Measurements from ENCODE around the gene ZNF516. TPM values are rescaled to one million over a fixed set of nuclear protein-coding genes. Genes with fewer than 3 reads are reported as not detected.

ZNF516 gene
- total RNA-seq, 2 experiments from 2014 or later, result 2.7 to 4.8 TPM

GRCh38 chr18:76453057-76453561 is 41.9 kb downstream of the ZNF516 start:
- peaks cover 19% of the 10 kb centered on the region for H3K4me1 Mint-ChIP-seq (ENCODE audit: low read depth)
- peaks cover 38% of the 10 kb centered on the region for H3K27me3 Mint-ChIP-seq
- H3K9me3 Mint-ChIP-seq, result no peaks in the 10 kb centered on the region
- H3K27ac Mint-ChIP-seq, result no peak overlapping the region
- intact Hi-C loops (cut with micrococcal nuclease), result loop anchor here (2.0 kb wide), 1 partner anchor 40 kb away; no protein-coding TSS in a partner anchor
- no peak overlapping the region for H3K4me3 Mint-ChIP-seq
- no peak for DNase-seq
- no peaks in the 10 kb centered on the region for H3K36me3 Mint-ChIP-seq
- CTCF ChIA-PET, result interaction anchor here (0.6 kb wide), 1 partner anchor 25 kb away, joined by 3 read pairs; no protein-coding TSS in a partner anchor
- POLR2A ChIA-PET, result no interaction called here

DNA sequence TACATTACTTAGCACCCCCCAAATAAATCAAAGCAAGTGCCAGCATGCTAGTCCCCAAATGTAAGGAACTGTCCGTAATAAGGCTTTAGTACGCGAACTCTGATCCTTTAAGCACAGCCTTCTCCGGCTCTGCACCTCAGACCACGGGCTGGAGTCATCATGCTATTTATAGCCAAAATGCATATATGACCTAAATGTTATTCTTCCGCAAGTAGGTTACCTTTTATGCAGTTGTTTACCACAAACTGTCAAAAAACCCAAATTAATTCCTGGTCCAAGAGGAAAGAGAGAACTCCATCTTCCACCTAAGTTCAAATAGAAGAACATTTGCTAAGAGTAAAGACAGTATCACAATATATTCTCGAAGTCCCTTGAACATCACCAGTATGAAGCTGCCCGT is 42.7 kb downstream of the ZNF516 start:
- no peaks in the 10 kb centered on the region for H3K9me3 Mint-ChIP-seq
- intact Hi-C loops (cut with micrococcal nuclease), result loop anchor here (2.0 kb wide), 1 partner anchor 40 kb away; no protein-coding TSS in a partner anchor

DNA sequence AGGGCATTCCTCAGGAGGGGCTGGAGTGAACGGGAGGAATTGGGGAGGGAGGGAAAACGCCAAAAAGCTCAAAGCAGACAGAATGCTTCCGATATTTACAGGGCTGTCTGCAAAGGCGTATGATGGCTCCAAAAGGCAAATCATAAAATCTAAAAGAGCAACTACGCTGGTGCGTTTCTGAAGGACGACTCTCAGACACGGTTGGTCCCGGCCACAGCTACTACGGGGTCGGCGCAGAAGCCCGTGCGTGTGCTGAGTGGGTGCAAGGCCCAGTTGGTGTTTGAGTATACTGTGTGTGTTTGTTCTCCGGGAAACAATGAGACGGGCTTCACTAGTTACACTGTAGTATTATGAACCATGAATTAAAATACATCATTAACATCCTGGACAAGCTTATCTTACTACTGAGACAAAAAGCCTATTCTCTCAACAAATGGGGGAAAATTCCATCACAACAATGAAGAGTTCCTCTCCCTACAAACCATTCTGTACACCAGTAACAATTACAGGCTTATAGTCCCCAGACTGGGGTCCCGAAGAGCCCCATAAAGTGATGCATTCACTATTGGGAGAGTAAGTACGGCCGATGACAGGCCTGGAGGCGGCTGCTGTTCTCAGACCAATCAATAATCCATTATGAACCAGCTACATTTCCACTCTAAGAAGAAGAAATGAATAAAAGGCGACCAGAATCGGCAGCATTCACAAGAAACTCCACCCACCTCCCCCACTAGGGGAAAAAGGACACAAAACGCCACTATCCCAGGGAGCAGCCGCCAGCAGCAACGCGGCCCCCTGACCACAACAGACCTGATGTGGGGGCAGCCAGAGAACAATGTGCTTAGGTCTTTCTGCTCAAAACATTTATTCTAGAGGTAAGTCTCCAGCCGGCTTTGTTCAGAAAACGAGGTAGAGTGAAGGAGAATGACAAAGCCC is 43.4 kb downstream of the ZNF516 start:
- no peaks in the 10 kb centered on the region for H3K36me3 Mint-ChIP-seq
- POLR2A ChIA-PET, result no interaction called here
- H3K9me3 Mint-ChIP-seq, result no peaks in the 10 kb centered on the region
- peak; percentile 7 for DNase-seq
- H3K4me1 Mint-ChIP-seq (ENCODE audit: low read depth), result peaks cover 19% of the 10 kb centered on the region
- intact Hi-C loops (cut with micrococcal nuclease), result loop anchor here (2.0 kb wide), 1 partner anchor 41 kb away; no protein-coding TSS in a partner anchor
- peaks cover 38% of the 10 kb centered on the region for H3K27me3 Mint-ChIP-seq
- peak overlapping the region; percentile 72 for H3K4me3 Mint-ChIP-seq
- H3K27ac Mint-ChIP-seq, result no peak overlapping the region
- CTCF ChIA-PET, result interaction anchor here (1.0 to 2.3 kb wide), 2 partner anchors 12 to 53 kb away, joined by 3 to 9 read pairs; no protein-coding TSS in a partner anchor

More for the DNA sequence above, 42.7 kb downstream of the ZNF516 start:
- ChIA-PET CTCF (no interaction called here), POLR2A (no interaction called here)
- DNase-seq, result peak; percentile 4
- no peak overlapping the region for H3K4me3 Mint-ChIP-seq
- peaks cover 19% of the 10 kb centered on the region for H3K4me1 Mint-ChIP-seq (ENCODE audit: low read depth)
- no peaks in the 10 kb centered on the region for H3K36me3 Mint-ChIP-seq
- peaks cover 38% of the 10 kb centered on the region for H3K27me3 Mint-ChIP-seq
- no peak overlapping the region for H3K27ac Mint-ChIP-seq

DNA sequence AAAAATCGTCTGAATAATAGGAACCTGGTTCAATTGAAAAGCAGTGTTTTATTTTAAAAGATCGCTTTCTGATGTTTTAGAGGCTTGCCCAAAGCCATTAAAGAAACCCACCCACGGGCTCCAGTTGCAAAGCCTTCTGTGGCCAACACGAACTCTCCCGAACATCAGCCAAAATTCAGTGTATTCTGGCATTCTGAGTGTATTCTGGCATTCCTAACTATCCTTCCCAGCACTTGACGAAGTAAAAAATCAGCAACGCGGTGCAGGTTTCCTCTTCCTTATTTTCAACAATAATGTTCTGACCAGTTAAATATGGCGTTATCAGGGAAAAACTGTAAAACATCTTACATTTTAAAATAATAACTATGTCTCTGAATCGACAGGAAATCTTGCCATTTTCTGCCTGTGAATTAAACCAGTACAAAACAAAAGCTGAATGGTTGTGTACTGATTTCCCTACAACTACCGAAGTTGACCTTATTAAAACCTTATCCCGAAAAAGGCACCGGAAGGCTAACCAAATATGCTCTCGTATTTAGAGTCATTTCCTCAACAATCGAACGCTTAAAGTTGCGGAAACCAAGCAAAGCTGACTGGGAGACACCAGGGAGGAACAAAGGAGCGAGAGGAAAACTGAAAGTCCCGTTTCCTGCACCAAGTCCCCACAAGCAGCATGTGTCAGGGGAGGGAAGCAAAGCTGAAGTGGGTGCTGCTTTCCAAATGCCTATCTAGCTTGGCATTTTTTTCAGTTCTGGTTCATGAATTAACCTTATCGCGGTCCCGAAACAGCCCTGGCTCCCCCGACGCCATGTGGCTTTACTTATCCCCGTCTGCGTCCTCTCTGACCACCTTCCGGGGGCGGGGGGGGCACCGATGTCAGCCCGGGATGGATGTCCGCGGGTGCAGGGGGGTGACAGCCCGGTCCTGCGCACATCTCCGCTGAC is 44.3 kb downstream of the ZNF516 start:
- H3K4me3 Mint-ChIP-seq, result peak overlapping the region; percentile 72
- no peaks in the 10 kb centered on the region for H3K9me3 Mint-ChIP-seq
- no peaks in the 10 kb centered on the region for H3K36me3 Mint-ChIP-seq
- H3K4me1 Mint-ChIP-seq (ENCODE audit: low read depth), result peaks cover 19% of the 10 kb centered on the region
- CTCF ChIA-PET, result interaction anchor here (1.0 to 2.3 kb wide), 3 partner anchors 11 to 260 kb away, joined by 3 to 9 read pairs (median 6); no protein-coding TSS in a partner anchor
- POLR2A ChIA-PET, result no interaction called here
- H3K27me3 Mint-ChIP-seq, result peaks cover 38% of the 10 kb centered on the region
- intact Hi-C loops (cut with micrococcal nuclease), result no loop called here
- H3K27ac Mint-ChIP-seq, result no peak overlapping the region
- peak; percentile 19 for DNase-seq

- ChIA-PET POLR2A (no interaction called here), CTCF (interaction anchor here (1.4 to 2.3 kb wide), 2 partner anchors 50 to 261 kb away, joined by 6 to 9 read pairs; no protein-coding TSS in a partner anchor)
- H3K4me1 Mint-ChIP-seq (ENCODE audit: low read depth), result peaks cover 19% of the 10 kb centered on the region
- no peaks in the 10 kb centered on the region for H3K36me3 Mint-ChIP-seq
- peak; percentile 7 for DNase-seq
- no peaks in the 10 kb centered on the region for H3K9me3 Mint-ChIP-seq
- no peak overlapping the region for H3K27ac Mint-ChIP-seq
- intact Hi-C loops (cut with micrococcal nuclease), result no loop called here
- H3K4me3 Mint-ChIP-seq, result no peak overlapping the region
- H3K27me3 Mint-ChIP-seq, result peaks cover 38% of the 10 kb centered on the region
Measured at GRCh38 chr18:76449111-76449453, 46.0 kb downstream of the ZNF516 start.

DNA sequence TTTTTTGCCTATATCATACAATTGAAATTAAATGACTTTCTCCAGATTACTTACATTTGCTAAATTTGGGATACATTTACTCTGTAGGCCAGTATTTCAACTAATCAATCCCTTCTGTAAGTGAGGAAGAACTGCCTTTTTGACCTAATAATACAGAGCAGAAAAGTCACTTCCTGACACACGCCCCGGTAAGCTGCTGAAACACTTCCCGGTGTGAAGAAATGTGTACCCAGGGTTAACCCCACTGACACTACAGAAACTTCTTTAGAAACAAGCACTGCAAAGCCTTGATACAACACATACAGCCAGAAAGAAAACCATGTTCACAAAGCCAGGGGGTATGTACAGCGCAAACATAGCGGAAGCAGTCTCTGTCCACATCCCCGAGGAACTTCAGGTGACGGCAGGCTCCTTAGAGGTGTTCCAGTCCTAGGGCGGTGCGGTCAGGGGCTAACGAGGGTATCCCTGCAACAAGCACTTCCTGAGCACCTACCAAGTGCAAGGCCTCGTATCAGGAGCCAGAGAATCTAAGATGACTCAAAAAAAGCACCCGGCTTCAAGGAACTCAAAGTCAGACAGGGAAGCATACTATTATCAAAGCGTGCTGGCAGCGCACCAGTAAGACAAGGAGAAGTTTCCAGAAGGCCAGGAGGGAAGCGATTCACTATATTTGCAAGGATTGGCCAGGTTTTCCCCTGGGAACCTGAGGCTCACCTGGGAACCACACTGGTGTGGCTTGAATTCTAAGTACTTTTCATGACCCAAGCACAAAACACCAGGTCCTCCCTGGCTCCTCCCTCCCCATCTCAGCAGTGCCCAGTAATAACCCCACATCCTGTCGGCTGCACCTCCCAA is 46.6 kb downstream of the ZNF516 start:
- ChIA-PET POLR2A (no interaction called here), CTCF (no interaction called here)
- H3K9me3 Mint-ChIP-seq, result no peaks in the 10 kb centered on the region
- peak; percentile 6 for DNase-seq
- H3K27me3 Mint-ChIP-seq, result peaks cover 35% of the 10 kb centered on the region
- H3K4me1 Mint-ChIP-seq (ENCODE audit: low read depth), result peaks cover 19% of the 10 kb centered on the region
- no peak overlapping the region for H3K4me3 Mint-ChIP-seq
- intact Hi-C loops (cut with micrococcal nuclease), result no loop called here
- no peaks in the 10 kb centered on the region for H3K36me3 Mint-ChIP-seq
- H3K27ac Mint-ChIP-seq, result no peak overlapping the region

- CTCF ChIA-PET, result no interaction called here
- Mint-ChIP-seq H3K36me3 (no peaks in the 10 kb centered on the region), H3K27me3 (peaks cover 29% of the 10 kb centered on the region), H3K27ac (no peak overlapping the region), H3K9me3 (no peaks in the 10 kb centered on the region), H3K4me3 (no peak overlapping the region), H3K4me1 (ENCODE audit: low read depth) (peaks cover 14% of the 10 kb centered on the region)
- DNase-seq, result no peak
- intact Hi-C loops (cut with micrococcal nuclease), result no loop called here
- POLR2A ChIA-PET, result no interaction called here
Measured at GRCh38 chr18:76447258-76447890, 47.7 kb downstream of the ZNF516 start.

- DNase-seq, result no peak
Measured at GRCh38 chr18:76446321-76447257, 48.5 kb downstream of the ZNF516 start.

GRCh38 chr18:76445741-76446232 is 49.3 kb downstream of the ZNF516 start:
- POLR2A ChIA-PET, result no interaction called here
- Mint-ChIP-seq H3K9me3 (no peaks in the 10 kb centered on the region), H3K27me3 (peaks cover 20% of the 10 kb centered on the region), H3K4me3 (no peak overlapping the region), H3K36me3 (no peaks in the 10 kb centered on the region), H3K4me1 (ENCODE audit: low read depth) (peaks cover 9% of the 10 kb centered on the region), H3K27ac (no peak overlapping the region)
- intact Hi-C loops (cut with micrococcal nuclease), result no loop called here
- no peak for DNase-seq
- CTCF ChIA-PET, result no interaction called here

More at GRCh38 chr18:76446321-76447257, 48.5 kb downstream of the ZNF516 start:
- Mint-ChIP-seq H3K27me3 (peaks cover 25% of the 10 kb centered on the region), H3K4me3 (no peak overlapping the region), H3K4me1 (ENCODE audit: low read depth) (peaks cover 13% of the 10 kb centered on the region), H3K27ac (no peak overlapping the region), H3K36me3 (no peaks in the 10 kb centered on the region), H3K9me3 (no peaks in the 10 kb centered on the region)
- ChIA-PET CTCF (no interaction called here), POLR2A (no interaction called here)
- intact Hi-C loops (cut with micrococcal nuclease), result no loop called here

- CTCF ChIA-PET, result no interaction called here
- POLR2A ChIA-PET, result no interaction called here
- H3K9me3 Mint-ChIP-seq, result no peaks in the 10 kb centered on the region
- no peak overlapping the region for H3K27ac Mint-ChIP-seq
- no peak overlapping the region for H3K4me3 Mint-ChIP-seq
- intact Hi-C loops (cut with micrococcal nuclease), result no loop called here
- no peaks in the 10 kb centered on the region for H3K36me3 Mint-ChIP-seq
- DNase-seq, result no peak
- peaks cover 4% of the 10 kb centered on the region for H3K4me1 Mint-ChIP-seq (ENCODE audit: low read depth)
- peaks cover 15% of the 10 kb centered on the region for H3K27me3 Mint-ChIP-seq
Measured at GRCh38 chr18:76445275-76445674, 49.8 kb downstream of the ZNF516 start.
